Ovary (tissue), 9 donors: ENCODE data around the gene KRT72. TPM values are rescaled to one million over a fixed set of nuclear protein-coding genes. Genes with fewer than 3 reads are reported as not detected.

Experiments used
- DNase-seq, 5 donors: peaks; one replicate each; pipeline ENCODE4 v3.0.0-alpha.2; 2019 to 2020
- H3K27ac ChIP-seq, 2 donors: fragments of 200-600 bp; one replicate each; pipeline versions ENCODE4 v1.5.1 to v1.8.0; 2019 to 2022
- H3K27me3 ChIP-seq: fragments of 200-600 bp; one replicate; pipeline ENCODE4 v1.8.0; 2022
- H3K36me3 ChIP-seq: fragments of 200-600 bp; sonication (generic); one replicate; pipeline ENCODE4 v1.5.1; 2019
- H3K4me1 ChIP-seq: one replicate; pipeline ENCODE4 v1.8.1; 2013; ENCODE audit warnings: mild to moderate bottlenecking, moderate library complexity; ENCODE audit not compliant: insufficient read depth
- H3K4me3 ChIP-seq: fragments of 200-600 bp; sonication (generic); one replicate; pipeline ENCODE4 v1.5.1; 2017
- H3K9me3 ChIP-seq, 2 donors: fragments of 200-600 bp in 1 of 2; sonication (generic) in 1 of 2; one replicate each; pipeline versions ENCODE4 v1.5.1 to v1.8.1; 2013 to 2019; ENCODE audit warnings: mild to moderate bottlenecking in 1 of 2, moderate library complexity in 1 of 2
- CTCF ChIP-seq, 3 donors: fragments of 450-650 bp in 2 of 3; fragments of 200-600 bp in 1 of 3; IDR thresholded peaks; one replicate each; pipeline versions ENCODE4 v1.5.1 to v1.8.0; 2016 to 2022; ENCODE audit warnings: antibody characterized with exemption in 3 of 3, mild to moderate bottlenecking in 1 of 3
- EP300 ChIP-seq: sonication (generic); formaldehyde crosslinking; IDR thresholded peaks from one replicate; pipeline ENCODE4 v1.6.1; 2017; ENCODE audit warnings: antibody characterized with exemption
- POLR2A ChIP-seq: fragments of 450-650 bp; IDR thresholded peaks from one replicate; pipeline ENCODE4 v1.6.1; 2017; ENCODE audit warnings: antibody characterized with exemption, mild to moderate bottlenecking, moderate library complexity
- WGBS, 3 donors: extraction: QIAGEN DNeasy Blood & Tissue Kit in 1 of 3; methylation state at CpG; one replicate each; pipeline versions ENCODE4 v1.1.5 to v1.1.7; 2013 to 2017; 5-methylcytosine and 5-hydroxymethylcytosine counted together
- intact Hi-C, 4 donors: fragments of 100-400 bp; cut with DNase I; formaldehyde crosslinking; loops; one replicate each; pipeline versions ENCODE4 v1.11.0 to v1.15.1; 2022 to 2023
- polyA plus RNA-seq, 2 donors: library from polyadenylated mRNA; stranded (reverse); fragments of 200-250 nt in 1 of 2; fragments of 350-450 nt in 1 of 2; fragmentation: Illumina TruSeq in 1 of 2; extraction: RNeasy Lipid Tissue Mini Kit (QIAGEN cat#74804) in 1 of 2; gene quantifications; one replicate each; pipeline ENCODE4 v1.2.3, GENCODE V29; 2013 to 2014
- total RNA-seq, 7 donors: library from RNA; depleted of rRNA in 2 of 7; stranded (reverse); fragments of >200 nt in 2 of 7; fragmentation: NEBNext Ultra II Directional in 3 of 7; extraction: Animal tissue kit (Norgen Biotek cat#: 25700) in 3 of 7; gene quantifications; one replicate each; pipeline versions ENCODE4 v1.1.0 to v1.2.4, GENCODE V29; 2016 to 2023
- donor health status: DM: no; HTN: no; CAD: no; lungs with moderate emphysema.
- donor health status: DM: no; HTN: no; CAD: no.
- donor health status: Bipolar disorder and iron deficiency.
- donor health status: DM: yes; HTN: yes; CAD: no.
- donor health status: DM: no; HTN: no; CAD: no.
- donor health status: DM: yes; HTN: yes; CAD: no.

The KRT72 gene
- total and polyA plus RNA-seq, 9 donors: not detected

DNA sequence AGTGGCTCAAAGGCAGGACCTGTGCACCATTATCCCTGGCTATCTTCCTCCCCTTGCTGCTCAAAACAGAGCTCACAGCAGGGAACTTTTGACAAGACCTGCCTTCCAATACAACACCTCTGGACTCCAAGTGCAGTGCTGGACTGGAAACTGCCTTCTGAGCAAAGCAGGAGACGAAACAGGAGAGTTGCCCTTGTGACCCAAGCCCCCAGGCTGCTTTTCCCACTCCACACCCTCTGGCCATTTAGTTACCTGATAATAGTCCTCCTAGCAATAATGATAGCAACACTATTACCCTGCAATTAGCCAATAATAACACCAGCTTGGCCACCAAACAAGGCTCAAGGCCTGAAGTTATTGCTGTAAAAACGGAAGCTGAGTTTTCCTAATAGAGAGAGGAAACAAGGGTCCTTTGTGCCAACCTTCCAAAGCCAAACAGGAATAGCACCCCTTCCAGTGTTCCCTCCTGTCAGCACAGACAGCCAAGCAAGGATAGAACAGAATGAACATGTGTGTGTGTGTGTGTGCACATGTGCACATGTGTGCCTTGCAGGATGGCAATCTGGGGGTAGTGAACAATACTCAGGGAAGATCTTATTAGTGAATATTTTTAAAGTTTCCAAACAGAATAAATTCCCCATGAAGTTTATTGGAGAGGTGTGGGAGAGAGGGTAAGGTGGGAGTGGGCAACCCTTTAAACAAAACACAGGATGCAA, 26.3 kb upstream of the KRT72 start:
- intact Hi-C loops: no loop called here
- no peak for DNase-seq
- Histone ChIP-seq H3K9me3 (no peaks in the 10 kb centered on the region), H3K27ac (no peak overlapping the region), H3K4me1 (no peaks in the 10 kb centered on the region), H3K27me3 (no peaks in the 10 kb centered on the region), H3K4me3 (no peak overlapping the region), H3K36me3 (no peaks in the 10 kb centered on the region)
- WGBS, 3 donors: 36 to 51% (median 39%) methylated on average over 2 of the region's 2 CpGs
- no peak for TF ChIP-seq POLR2A
- TF ChIP-seq EP300: no peak
- TF ChIP-seq CTCF (IDR thresholded peaks at IDR 0.05): no peak

DNA sequence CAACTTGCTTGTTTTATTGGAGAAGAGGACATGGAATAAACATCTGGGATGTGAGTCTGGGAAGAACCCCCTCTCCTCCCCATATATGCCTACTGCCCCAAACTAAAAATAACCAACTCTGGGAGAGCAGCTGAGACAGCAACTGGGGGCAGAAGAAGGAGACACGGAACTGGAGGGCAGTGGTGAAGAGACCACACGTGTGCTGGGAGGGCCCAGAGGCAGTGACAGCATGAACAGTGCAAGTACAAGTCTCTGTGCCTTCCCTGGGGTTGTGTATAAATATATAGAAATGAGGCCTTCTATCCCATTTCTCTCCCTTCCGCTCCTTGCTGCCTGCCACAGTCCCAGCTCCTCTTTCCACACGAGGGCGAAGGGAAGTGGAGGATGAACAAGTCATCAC, 21.1 kb upstream of the KRT72 start:
- TF ChIP-seq CTCF (IDR thresholded peaks at IDR 0.05): no peak
- TF ChIP-seq EP300: no peak
- no peak for TF ChIP-seq POLR2A
- intact Hi-C loops: no loop called here
- Histone ChIP-seq H3K36me3 (no peaks in the 10 kb centered on the region), H3K9me3 (no peaks in the 10 kb centered on the region), H3K4me1 (no peaks in the 10 kb centered on the region), H3K27me3 (no peaks in the 10 kb centered on the region), H3K4me3 (no peak overlapping the region), H3K27ac (no peak overlapping the region)
- WGBS, 3 donors: 71 to 80% (median 73%) methylated on average over 5 of the region's 5 CpGs
- no peak for DNase-seq

DNA sequence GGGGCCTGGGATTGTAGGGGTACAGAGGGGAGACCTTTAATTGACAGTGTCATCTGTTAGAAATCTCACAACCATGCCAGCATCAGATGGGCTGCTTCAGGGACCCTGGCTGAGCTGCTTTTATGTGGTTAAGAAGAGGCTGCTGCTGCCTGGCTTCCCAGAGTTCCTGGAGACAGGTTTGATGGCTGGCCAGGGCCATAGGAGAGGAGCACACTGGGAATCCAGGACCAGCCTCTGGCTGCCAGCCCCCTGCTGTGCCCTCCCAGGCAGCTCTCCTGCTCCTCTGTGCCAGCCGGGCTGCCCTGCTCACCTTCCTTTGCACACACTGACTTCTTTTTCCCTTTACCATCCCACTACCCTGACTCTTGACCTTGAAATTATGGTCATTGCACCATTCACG, 17.6 kb upstream of the KRT72 start:
- H3K9me3 ChIP-seq: no peaks in the 10 kb centered on the region

DNA sequence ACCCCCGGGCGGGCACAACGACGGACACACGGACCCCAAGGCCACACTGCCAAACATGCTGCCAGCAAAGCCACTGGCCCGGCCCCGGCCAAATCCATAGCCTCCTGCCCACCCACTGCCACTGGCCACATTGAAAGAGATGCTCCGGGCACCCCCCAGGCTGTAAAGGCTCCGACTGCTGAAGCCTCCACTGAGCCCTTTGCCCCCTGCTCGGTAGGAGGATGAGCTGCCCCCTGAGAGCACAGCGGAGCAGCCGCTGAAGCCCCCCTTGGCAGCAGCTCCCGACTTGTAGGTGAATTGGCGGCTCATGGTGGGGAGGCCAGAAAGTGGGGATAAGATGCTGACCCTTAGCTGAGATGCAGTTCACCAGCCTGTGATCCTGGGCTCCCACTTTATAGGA, 17.0 kb upstream of the KRT72 start, which contains the start of gene KRT73:
Gene KRT73 (minus strand): TSS at position 344 of the 400 bp plus-strand sequence. CDS start 35 bp downstream, at position 309.
- H3K27ac ChIP-seq: no peak within 1 kb of the TSS
- 76 to 87% (median 77%) methylated on average over 14 of the region's 14 CpGs for WGBS, 3 donors
- H3K27me3 ChIP-seq: no peaks in the 10 kb centered on the region
- H3K4me1 ChIP-seq: no peaks in the 10 kb centered on the region
- H3K9me3 ChIP-seq: no peaks in the 10 kb centered on the region
- intact Hi-C loops: no loop called here
- no peak within 1 kb of the TSS for H3K4me3 ChIP-seq
- no peak for DNase-seq
- TF ChIP-seq CTCF (IDR thresholded peaks at IDR 0.05) (no peak), POLR2A (no peak), EP300 (no peak)
- H3K36me3 ChIP-seq: no peaks in the 10 kb centered on the region

More for the DNA sequence above, 17.6 kb upstream of the KRT72 start:
- Histone ChIP-seq H3K27ac (no peak overlapping the region), H3K4me3 (no peak overlapping the region), H3K36me3 (no peaks in the 10 kb centered on the region), H3K4me1 (no peaks in the 10 kb centered on the region), H3K27me3 (no peaks in the 10 kb centered on the region)
- intact Hi-C loops: no loop called here
- TF ChIP-seq POLR2A: no peak
- no peak for TF ChIP-seq CTCF (IDR thresholded peaks at IDR 0.05)
- TF ChIP-seq EP300: no peak
- 72 to 78% (median 76%) methylated on average over 2 of the region's 2 CpGs for WGBS, 3 donors
- DNase-seq: no peak
